GM18507 (cell line): ENCODE data around the gene MYO1D.
"Not testable (repeated sequence)": the region's sequence is repeated elsewhere in the genome, so short reads cannot be mapped to it uniquely, and the experiment has no call there.

Source experiments
- DNase-seq: peaks from one replicate; pipeline ENCODE4 v3.0.0; 2011; ENCODE audit warnings: low read depth; ENCODE audit not compliant: insufficient read length; ENCODE audit errors: extremely low spot score
- FAIRE-seq: peaks from 2 replicates; lab custom pipeline; 2011; peaks lifted over from hg19 to GRCh38; lab: Jason Lieb, UNC

Gene MYO1D

DNA sequence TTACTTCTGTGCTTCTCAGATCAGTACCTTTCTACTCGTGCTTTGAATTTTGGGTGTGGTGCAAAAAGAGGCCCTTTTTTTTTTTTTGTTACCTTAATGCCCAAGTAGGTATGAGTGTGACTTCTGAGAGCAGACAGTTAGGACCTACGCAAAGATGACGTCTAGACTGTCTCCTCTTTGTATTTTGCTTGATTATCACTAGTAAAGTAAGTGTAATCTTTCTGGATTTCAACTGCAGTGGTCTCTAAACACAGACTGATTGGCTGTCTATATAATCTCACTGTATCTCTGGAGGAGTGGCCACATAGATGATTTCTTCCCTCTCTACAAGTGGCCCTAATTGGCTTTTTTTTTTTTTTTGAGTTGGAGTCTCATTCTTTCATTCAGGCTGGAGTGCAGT lies 401.7 kb downstream of the MYO1D start:
- DNase-seq (no peak), FAIRE-seq (no peak)

DNA sequence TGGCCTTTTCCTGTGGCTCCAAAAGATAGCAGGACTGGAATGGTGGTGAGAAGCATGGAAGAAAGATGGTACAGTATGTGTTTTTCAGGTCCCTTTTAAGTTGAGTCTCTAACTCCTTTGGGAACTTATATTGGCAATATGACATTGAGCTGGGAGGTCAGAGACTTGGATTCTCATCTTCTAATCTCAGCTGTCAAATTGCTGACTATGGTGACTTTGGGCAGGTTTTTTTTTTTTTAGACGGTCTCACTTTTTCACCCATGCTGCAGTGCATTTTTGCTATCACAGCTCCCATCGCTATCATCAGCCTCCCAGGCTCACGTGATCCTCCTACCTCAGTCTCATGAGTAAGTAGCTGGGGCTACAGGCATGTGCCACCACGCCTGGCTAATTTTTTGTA lies 405.3 kb downstream of the MYO1D start:
- DNase-seq = no peak
- FAIRE-seq = no peak

DNA sequence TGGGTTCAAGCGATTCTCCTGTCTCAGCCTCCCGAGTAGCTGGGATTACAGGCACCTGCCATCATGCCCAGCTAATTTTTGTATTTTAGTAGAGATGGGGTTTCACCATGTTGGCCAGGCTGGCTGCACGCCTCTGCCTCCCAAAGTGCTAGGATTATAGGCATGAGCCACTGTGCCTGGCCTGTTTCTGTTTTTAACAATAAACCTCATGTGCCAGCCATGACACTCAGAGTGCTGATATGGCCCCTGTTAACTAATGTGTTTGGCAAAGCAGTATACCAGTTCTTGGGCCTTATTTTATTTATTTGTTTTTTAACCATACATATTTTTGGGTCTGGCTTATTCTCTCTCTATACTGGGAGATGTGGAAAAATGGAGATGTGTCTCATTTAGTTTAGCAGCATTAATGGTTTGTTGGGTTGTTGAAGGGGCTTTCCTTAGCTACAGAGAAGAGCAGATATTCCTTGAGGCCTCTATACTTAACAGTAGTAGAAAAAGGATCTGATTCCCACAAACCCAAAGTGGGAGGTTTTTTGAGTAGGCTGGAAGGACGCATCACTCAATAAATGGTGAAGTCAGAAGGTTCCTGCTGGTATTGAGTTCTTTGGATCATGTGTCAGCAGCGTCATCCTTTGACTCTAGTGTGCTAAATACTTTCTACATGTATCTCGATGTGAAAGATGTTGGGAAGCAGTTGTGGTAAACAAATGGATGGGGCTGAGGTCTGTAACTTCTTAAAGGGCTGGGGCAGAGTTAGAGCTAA lies 406.3 kb downstream of the MYO1D start:
- DNase-seq (no peak), FAIRE-seq (no peak)

GRCh38 chr17:32467949-32468348 lies 409.0 kb downstream of the MYO1D start:
- DNase-seq = no peak
- FAIRE-seq = no peak

DNA sequence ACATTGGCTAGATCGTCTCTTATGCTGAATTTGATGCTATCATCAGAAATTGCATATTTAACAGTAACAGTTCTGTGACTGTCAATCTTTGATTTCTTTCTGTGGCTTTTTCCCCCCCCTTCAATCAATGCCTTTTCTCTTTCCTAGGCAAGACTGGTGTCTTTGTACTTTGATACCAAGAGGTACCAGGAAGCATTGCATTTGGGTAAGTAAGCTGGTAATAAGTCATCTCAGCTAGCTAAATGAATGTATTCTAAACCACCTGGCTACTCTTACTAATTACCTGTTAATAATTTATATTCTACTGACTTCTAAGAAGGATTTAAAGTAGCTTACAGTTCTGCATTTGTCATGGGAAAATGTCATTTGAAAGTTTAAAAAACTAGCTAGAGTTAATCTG lies 412.6 kb downstream of the MYO1D start:
- FAIRE-seq (no peak), DNase-seq (no peak)

DNA sequence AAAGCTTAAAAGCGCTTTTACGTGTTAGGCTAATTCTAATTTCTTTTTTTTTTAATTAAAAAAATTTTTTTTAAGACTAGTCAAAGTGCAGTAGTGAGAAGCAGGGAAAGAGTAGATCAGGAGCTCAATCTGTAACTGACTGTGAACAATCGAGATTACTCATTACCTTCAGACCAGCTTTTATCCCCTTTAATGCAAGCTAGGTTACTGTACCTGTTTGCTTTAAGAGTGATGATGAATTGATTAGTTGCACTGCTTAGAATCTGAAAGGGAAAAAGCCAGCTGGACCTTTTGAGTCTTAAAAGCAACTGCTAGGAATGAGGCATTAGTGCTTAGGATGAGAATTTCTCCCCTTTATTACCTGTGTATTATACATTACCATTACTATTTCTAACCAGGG lies 413.6 kb downstream of the MYO1D start:
- no peak for FAIRE-seq
- no peak for DNase-seq

- FAIRE-seq (peak; percentile 86), DNase-seq (no peak)
Measured at GRCh38 chr17:32461853-32462617, 414.9 kb downstream of the MYO1D start.

- FAIRE-seq = no peak
Measured at GRCh38 chr17:32461498-32461852, 415.4 kb downstream of the MYO1D start.

GRCh38 chr17:32460054-32460453 lies 416.9 kb downstream of the MYO1D start:
- FAIRE-seq (no peak), DNase-seq (no peak)

More at GRCh38 chr17:32461498-32461852, 415.4 kb downstream of the MYO1D start:
- no peak for DNase-seq

DNA sequence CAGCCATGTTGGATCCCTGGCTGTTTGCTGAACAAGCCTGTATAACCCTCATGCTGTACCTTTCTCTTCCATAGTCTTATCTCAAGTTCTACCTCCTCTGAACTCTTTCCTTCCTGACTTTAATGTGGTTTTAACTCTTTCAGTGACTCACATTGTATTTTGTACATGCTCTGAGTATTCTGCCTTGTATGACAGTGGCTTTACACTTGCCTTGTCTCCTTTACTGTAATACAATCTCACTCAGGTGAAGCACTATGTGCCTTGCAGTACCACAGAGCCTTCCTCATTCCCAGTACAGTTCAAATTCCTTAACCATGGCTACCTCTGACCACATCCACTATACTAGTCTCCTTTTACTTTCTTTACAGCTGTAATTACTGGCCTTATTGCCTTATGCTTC lies 418.6 kb downstream of the MYO1D start:
- no peak for FAIRE-seq

GRCh38 chr17:32453370-32453769 lies 423.6 kb downstream of the MYO1D start:
- DNase-seq (no peak), FAIRE-seq (no peak)

More for the DNA sequence above, 418.6 kb downstream of the MYO1D start:
- DNase-seq = no peak

DNA sequence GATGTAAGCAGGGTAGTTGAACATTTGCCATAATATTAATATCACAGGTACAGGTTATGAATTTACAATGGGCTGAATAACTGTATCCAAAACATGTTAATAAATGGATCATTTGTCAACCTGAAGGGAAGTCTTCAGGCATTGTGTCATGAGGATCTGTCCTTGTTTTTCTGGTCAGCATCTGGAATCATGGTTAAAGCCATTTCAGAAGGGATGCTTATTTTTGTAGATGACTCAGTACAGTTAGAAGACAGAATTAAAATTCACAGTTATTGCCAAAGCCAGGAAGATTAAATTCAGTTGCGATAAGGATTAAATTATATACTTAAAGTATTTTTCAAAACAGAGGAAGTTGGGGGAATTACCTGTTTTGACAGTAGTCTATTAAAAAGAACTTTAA lies 424.6 kb downstream of the MYO1D start:
- DNase-seq = no peak
- FAIRE-seq = no peak

GRCh38 chr17:32451879-32452278 lies 425.0 kb downstream of the MYO1D start:
- DNase-seq (no peak), FAIRE-seq (no peak)

DNA sequence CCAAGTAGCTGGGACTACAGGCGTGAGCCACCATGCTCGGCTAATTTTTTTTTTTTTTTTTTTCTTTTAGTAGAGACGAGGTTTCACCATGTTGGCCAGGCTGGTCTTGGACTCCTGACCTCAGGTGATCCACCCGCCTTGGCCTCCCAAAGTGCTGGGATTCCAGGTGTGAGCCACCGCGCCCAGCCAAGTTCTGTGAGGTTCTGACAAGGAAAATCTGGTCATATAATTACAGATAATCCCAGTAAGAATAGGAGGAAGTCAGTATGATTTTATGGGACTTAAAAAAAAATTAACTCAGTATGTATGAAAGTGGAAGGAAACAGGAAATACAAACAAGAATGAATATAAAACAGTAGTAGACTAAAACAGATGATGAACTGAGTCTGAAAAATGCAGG lies 426.5 kb downstream of the MYO1D start:
- not testable (repeated sequence) for DNase-seq, FAIRE-seq

DNA sequence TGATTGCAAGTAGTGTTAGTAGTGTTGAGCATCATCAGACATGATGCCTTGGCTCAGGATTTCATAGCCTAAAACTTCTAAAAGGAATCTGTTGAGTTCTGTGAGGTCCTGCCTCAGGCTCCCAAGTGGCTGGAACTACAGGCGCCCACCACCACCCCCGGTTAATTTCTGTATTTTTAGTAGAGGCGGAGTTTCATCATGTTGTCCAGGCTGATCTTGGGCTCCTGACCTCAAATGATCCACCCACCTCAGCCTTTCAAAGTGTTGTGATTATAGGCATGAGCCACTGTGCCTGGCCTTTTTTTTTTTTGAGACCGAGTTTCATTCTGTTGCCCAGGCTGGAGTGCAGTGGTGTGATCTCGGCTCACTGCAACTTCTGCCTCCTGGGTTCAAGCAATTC lies 427.0 kb downstream of the MYO1D start:
- no peak for FAIRE-seq
- DNase-seq = no peak

- no peak for FAIRE-seq
- DNase-seq = no peak
Measured at GRCh38 chr17:32446949-32447348, 430.0 kb downstream of the MYO1D start.

- no peak for FAIRE-seq
- DNase-seq = no peak
Measured at GRCh38 chr17:32445971-32446370, 431.0 kb downstream of the MYO1D start.

DNA sequence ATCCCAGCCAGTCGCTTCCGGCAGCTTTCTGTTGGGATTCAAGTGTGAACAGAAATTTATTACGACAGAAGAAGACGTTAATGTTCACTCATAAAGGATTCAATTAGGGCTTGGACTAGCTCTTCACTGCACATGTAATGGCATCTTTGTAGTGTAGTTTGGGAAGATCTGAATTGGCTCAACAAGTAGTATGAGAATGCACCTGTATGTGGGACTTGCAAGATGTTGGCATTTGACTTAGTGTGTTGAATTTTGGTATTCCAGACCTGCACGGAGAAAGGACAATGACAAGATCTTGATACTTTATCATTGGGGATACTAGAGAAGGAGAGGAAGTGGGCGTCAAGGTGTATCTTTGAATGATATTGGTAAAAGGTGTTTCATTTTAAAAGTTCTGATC lies 431.4 kb downstream of the MYO1D start:
- FAIRE-seq (no peak), DNase-seq (no peak)

- no peak for DNase-seq
- FAIRE-seq = peak; percentile 15
Measured at GRCh38 chr17:32445074-32445415, 431.9 kb downstream of the MYO1D start.

- peak; percentile 97 for DNase-seq
- FAIRE-seq = peak; percentile 88
Measured at GRCh38 chr17:32444301-32445073, 432.4 kb downstream of the MYO1D start, which contains the start of gene PSMD11. PSMD11 (plus strand) TSS chr17:32444510; CDS start chr17:32444524, 14 bp downstream.
